Measurements from ENCODE around the gene DTNB. TPM values are rescaled to one million over a fixed set of nuclear protein-coding genes. Genes with fewer than 3 reads are reported as not detected.

DTNB gene
- total and polyA plus RNA-seq, 10 of the 15 experiments (the other 5 are each of a cell fraction or from before 2014, with no cell fraction given): 4.5 to 30.6 (median 11.9) TPM

DNA sequence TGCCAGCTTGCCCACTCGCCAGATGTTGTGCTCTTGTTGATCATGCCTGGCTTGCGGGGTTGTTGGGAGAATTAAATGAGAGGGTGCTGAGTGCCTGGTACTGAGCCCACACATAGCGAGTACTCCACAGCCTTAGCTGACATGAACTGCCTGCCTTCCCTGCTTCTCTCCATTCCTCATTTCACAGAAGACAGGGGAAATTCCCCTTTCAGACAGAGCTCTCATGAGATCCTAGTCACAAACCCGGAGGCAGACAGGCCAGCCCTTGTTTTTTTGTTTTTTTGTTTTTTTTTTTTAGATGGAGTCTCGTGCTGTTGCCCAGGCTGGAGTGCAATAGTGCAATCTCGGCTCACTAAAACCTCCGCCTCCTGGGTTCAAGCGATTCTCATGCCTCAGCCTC is 314.5 kb downstream of the DTNB start:
- ChIA-PET SMC1A (ENCODE audit: uncharacterized antibody, unreplicated experiment) (interaction anchor here (0.6 kb wide), 2 partner anchors 77 to 85 kb away, joined by 3 read pairs; no protein-coding TSS in a partner anchor), CTCF (interaction anchor here (0.7 to 1.0 kb wide), 2 partner anchors 10 to 56 kb away, joined by 3 to 4 read pairs; no protein-coding TSS in a partner anchor)
- no peak for ATAC-seq

More for the DNA sequence above, 314.5 kb downstream of the DTNB start:
- intact Hi-C loops (cut with micrococcal nuclease; ENCODE audit: unreplicated experiment) (no loop called here), in situ Hi-C loops (cut with MboI) (no loop called here)
- TF ChIP-seq BHLHE40 (IDR thresholded peaks at IDR 0.05; ENCODE audit: borderline replicate concordance in 1 of 2, low read depth in 2 of 2, low read length in 1 of 2) (no peak), NR2F1 (conservative IDR thresholded peaks at IDR 0.05) (no peak), SIX5 (IDR thresholded peaks at IDR 0.05; ENCODE audit: low read depth, low read length, severe bottlenecking) (no peak), MTA3 (IDR thresholded peaks at IDR 0.05; ENCODE audit: borderline replicate concordance, low read length) (no peak), ZNF274 (IDR thresholded peaks at IDR 0.05; ENCODE audit: insufficient read depth, insufficient read length) (no peak), HDAC6 (IDR thresholded peaks at IDR 0.05; ENCODE audit: unreplicated experiment) (no peak), BRCA1 (IDR thresholded peaks at IDR 0.05; ENCODE audit: low read depth, low read length) (no peak), PML (IDR thresholded peaks at IDR 0.05; ENCODE audit: low read length) (no peak), ZZZ3 (IDR thresholded peaks at IDR 0.05; ENCODE audit: control insufficient read depth, insufficient read length, low read depth) (no peak), IKZF2 (IDR thresholded peaks at IDR 0.05) (no peak), EED (IDR thresholded peaks at IDR 0.05; ENCODE audit: low read depth) (no peak)
- TF ChIP-seq, protein P1, sequence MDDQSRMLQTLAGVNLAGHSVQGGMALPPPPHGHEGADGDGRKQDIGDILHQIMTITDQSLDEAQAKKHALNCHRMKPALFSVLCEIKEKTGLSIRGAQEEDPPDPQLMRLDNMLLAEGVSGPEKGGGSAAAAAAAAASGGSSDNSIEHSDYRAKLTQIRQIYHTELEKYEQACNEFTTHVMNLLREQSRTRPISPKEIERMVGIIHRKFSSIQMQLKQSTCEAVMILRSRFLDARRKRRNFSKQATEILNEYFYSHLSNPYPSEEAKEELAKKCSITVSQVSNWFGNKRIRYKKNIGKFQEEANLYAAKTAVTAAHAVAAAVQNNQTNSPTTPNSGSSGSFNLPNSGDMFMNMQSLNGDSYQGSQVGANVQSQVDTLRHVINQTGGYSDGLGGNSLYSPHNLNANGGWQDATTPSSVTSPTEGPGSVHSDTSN (IDR thresholded peaks at IDR 0.05; ENCODE audit: insufficient replicate concordance, low read depth, low read length): no peak
- TF ChIP-seq, protein P2, sequence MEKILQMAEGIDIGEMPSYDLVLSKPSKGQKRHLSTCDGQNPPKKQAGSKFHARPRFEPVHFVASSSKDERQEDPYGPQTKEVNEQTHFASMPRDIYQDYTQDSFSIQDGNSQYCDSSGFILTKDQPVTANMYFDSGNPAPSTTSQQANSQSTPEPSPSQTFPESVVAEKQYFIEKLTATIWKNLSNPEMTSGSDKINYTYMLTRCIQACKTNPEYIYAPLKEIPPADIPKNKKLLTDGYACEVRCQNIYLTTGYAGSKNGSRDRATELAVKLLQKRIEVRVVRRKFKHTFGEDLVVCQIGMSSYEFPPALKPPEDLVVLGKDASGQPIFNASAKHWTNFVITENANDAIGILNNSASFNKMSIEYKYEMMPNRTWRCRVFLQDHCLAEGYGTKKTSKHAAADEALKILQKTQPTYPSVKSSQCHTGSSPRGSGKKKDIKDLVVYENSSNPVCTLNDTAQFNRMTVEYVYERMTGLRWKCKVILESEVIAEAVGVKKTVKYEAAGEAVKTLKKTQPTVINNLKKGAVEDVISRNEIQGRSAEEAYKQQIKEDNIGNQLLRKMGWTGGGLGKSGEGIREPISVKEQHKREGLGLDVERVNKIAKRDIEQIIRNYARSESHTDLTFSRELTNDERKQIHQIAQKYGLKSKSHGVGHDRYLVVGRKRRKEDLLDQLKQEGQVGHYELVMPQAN (conservative IDR thresholded peaks at IDR 0.05): no peak
- TF ChIP-seq, protein P3, sequence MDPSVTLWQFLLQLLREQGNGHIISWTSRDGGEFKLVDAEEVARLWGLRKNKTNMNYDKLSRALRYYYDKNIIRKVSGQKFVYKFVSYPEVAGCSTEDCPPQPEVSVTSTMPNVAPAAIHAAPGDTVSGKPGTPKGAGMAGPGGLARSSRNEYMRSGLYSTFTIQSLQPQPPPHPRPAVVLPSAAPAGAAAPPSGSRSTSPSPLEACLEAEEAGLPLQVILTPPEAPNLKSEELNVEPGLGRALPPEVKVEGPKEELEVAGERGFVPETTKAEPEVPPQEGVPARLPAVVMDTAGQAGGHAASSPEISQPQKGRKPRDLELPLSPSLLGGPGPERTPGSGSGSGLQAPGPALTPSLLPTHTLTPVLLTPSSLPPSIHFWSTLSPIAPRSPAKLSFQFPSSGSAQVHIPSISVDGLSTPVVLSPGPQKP (IDR thresholded peaks at IDR 0.05; ENCODE audit: low read depth, low read length): no peak
- TF ChIP-seq, protein P4, sequence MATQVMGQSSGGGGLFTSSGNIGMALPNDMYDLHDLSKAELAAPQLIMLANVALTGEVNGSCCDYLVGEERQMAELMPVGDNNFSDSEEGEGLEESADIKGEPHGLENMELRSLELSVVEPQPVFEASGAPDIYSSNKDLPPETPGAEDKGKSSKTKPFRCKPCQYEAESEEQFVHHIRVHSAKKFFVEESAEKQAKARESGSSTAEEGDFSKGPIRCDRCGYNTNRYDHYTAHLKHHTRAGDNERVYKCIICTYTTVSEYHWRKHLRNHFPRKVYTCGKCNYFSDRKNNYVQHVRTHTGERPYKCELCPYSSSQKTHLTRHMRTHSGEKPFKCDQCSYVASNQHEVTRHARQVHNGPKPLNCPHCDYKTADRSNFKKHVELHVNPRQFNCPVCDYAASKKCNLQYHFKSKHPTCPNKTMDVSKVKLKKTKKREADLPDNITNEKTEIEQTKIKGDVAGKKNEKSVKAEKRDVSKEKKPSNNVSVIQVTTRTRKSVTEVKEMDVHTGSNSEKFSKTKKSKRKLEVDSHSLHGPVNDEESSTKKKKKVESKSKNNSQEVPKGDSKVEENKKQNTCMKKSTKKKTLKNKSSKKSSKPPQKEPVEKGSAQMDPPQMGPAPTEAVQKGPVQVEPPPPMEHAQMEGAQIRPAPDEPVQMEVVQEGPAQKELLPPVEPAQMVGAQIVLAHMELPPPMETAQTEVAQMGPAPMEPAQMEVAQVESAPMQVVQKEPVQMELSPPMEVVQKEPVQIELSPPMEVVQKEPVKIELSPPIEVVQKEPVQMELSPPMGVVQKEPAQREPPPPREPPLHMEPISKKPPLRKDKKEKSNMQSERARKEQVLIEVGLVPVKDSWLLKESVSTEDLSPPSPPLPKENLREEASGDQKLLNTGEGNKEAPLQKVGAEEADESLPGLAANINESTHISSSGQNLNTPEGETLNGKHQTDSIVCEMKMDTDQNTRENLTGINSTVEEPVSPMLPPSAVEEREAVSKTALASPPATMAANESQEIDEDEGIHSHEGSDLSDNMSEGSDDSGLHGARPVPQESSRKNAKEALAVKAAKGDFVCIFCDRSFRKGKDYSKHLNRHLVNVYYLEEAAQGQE (IDR thresholded peaks at IDR 0.05; ENCODE audit: low read depth, low read length): no peak
- H3K4me1 ChIP-seq (ENCODE audit: control insufficient read depth, insufficient read depth, low read length): peaks cover 6% of the 10 kb centered on the region
- no peak overlapping the region for H3K27ac ChIP-seq (ENCODE audit: control insufficient read depth, insufficient read depth)
- no TSS peak for BruUV-seq (replicated peaks)
- H3K9me3 ChIP-seq (replicated peaks; ENCODE audit: control insufficient read depth, insufficient read depth, low read length): no peaks in the 10 kb centered on the region; the same call in 2 of the 3 replicates
- no peak overlapping the region for H3K4me3 ChIP-seq
- H3K79me2 ChIP-seq (ENCODE audit: control insufficient read depth, insufficient read depth, low read length): no peaks in the 10 kb centered on the region
- H3K4me2 ChIP-seq (ENCODE audit: control insufficient read depth, insufficient read depth): no peak overlapping the region
- H4K20me1 ChIP-seq (ENCODE audit: control insufficient read depth, insufficient read depth): no peaks in the 10 kb centered on the region
- ChIA-PET POLR2A (interaction anchor here (0.6 to 1.2 kb wide), 2 partner anchors 8 to 80 kb away, joined by 3 read pairs; no protein-coding TSS in a partner anchor), RAD21 (ENCODE audit: unreplicated experiment) (no interaction called here)
- no peaks in the 10 kb centered on the region for H3K36me3 ChIP-seq (ENCODE audit: control insufficient read depth in 2 of 2, insufficient read depth in 2 of 2, low read length in 1 of 2)
- H3K27me3 ChIP-seq (replicated peaks in 1 of 2; ENCODE audit: control insufficient read depth in 2 of 2, insufficient read depth in 2 of 2, low read length in 1 of 2): 0 out of 4 replicates have a peak, but pooled peaks cover 0 to 2% of the 10 kb centered on the region in 2 experiments
- no peak for FAIRE-seq
- no peak overlapping the region for H3K9ac ChIP-seq (ENCODE audit: control insufficient read depth, insufficient read depth, low read length)
- WGBS (ENCODE audit: insufficient coverage, insufficient replicate concordance, low lambda C conversion rate, missing lambda C conversion rate): 79% methylated on average over 8 of the region's 8 CpGs
- no peak overlapping the region for H2AFZ ChIP-seq (ENCODE audit: control insufficient read depth, low read depth, low read length)
- DNase-seq (ENCODE audit: low read depth, low spot score): no peak

All from GM12878 (cell line).